Right atrium auricular region (tissue), 2 donors: ENCODE data around the gene AP3D1. TPM values are rescaled to one million over a fixed set of nuclear protein-coding genes. Genes with fewer than 3 reads are reported as not detected.

ENCODE experiments used
- DNase-seq: peaks from one replicate; pipeline ENCODE4 v3.0.0-alpha.2; 2019; ENCODE audit warnings: low spot score
- H3K27ac ChIP-seq, 2 donors: fragments of 200-600 bp; sonication (generic); 1 replicate in 1 of 2; 2 replicates in 1 of 2; pipeline ENCODE4 v1.5.1; 2016 to 2019
- H3K27me3 ChIP-seq, 2 donors: fragments of 200-600 bp; sonication (generic); one replicate each; pipeline versions ENCODE4 v1.5.1 to v1.6.0; 2017 to 2019
- H3K36me3 ChIP-seq: fragments of 200-600 bp; sonication (generic); one replicate; pipeline ENCODE4 v1.5.1; 2016
- H3K4me1 ChIP-seq, 2 donors: fragments of 200-600 bp; sonication (generic); one replicate each; pipeline versions ENCODE4 v1.5.1 to v1.6.0; 2017 to 2019
- H3K4me3 ChIP-seq, 2 donors: fragments of 200-600 bp; sonication (generic); 1 replicate in 1 of 2; 2 replicates in 1 of 2; pipeline ENCODE4 v1.5.1; 2017 to 2019; ENCODE audit warnings: mild to moderate bottlenecking in 1 of 2, moderate library complexity in 1 of 2
- H3K9me3 ChIP-seq, 2 donors: fragments of 200-600 bp; sonication (generic); one replicate each; pipeline ENCODE4 v1.5.1; 2019
- total RNA-seq, 2 donors: library from RNA; depleted of rRNA; stranded (reverse); fragments of >200 nt; gene quantifications; one replicate each; pipeline ENCODE4 v1.1.0, GENCODE V29; 2016
- TF ChIP-seq, protein P1 (sequence below), 2 donors: fragments of 200-600 bp; sonication (generic); IDR thresholded peaks; one replicate each; pipeline ENCODE4 v1.5.1; 2019; ENCODE audit warnings: antibody characterized with exemption in 2 of 2

AP3D1 gene
- total RNA-seq, 2 donors from 2014 or later = 82.7 to 95.8 TPM

DNA sequence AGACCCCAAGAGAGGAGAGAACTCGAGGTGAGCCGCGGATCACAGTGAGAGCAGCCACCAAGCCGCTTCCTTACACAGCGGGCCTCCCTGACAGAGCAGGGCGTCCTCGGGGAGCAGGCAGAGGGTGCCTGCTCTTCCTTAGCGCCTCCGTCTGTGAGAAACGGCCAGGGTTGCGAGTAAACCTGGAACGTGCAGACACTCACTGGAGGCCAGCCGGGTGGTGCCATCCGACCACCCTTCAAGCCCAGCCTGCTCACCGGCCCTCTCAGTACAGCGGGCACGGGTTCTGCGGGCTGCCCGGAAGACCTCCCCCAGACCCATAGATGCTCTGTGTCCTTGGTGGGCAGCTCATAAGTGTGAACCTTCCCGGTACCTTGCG lies 22.0 kb upstream of the AP3D1 start:
- TF ChIP-seq, protein P1, sequence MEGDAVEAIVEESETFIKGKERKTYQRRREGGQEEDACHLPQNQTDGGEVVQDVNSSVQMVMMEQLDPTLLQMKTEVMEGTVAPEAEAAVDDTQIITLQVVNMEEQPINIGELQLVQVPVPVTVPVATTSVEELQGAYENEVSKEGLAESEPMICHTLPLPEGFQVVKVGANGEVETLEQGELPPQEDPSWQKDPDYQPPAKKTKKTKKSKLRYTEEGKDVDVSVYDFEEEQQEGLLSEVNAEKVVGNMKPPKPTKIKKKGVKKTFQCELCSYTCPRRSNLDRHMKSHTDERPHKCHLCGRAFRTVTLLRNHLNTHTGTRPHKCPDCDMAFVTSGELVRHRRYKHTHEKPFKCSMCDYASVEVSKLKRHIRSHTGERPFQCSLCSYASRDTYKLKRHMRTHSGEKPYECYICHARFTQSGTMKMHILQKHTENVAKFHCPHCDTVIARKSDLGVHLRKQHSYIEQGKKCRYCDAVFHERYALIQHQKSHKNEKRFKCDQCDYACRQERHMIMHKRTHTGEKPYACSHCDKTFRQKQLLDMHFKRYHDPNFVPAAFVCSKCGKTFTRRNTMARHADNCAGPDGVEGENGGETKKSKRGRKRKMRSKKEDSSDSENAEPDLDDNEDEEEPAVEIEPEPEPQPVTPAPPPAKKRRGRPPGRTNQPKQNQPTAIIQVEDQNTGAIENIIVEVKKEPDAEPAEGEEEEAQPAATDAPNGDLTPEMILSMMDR (IDR thresholded peaks at IDR 0.05) = no peak
- Histone ChIP-seq H3K27ac (peak overlapping the region in 1 of 2 donors; percentile 16), H3K27me3 (no peaks in the 10 kb centered on the region), H3K9me3 (no peaks in the 10 kb centered on the region), H3K4me1 (peaks cover 0 to 68% of the 10 kb centered on the region in 2 donors), H3K36me3 (no peaks in the 10 kb centered on the region), H3K4me3 (no peak overlapping the region)
- DNase-seq = no peak

- Histone ChIP-seq H3K27ac (peak overlapping the region; percentile 91 to 99), H3K4me1 (peaks cover 0 to 77% of the 10 kb centered on the region in 2 donors), H3K4me3 (no peak overlapping the region), H3K9me3 (no peaks in the 10 kb centered on the region), H3K27me3 (no peaks in the 10 kb centered on the region), H3K36me3 (no peaks in the 10 kb centered on the region)
- TF ChIP-seq, protein P1 (IDR thresholded peaks at IDR 0.05) = peak in 1 of 2 donors; percentile 55
- no peak for DNase-seq
These were observed 20.2 kb upstream of the AP3D1 start for GRCh38 chr19:2171349-2172145.

- TF ChIP-seq, protein P1 (IDR thresholded peaks at IDR 0.05) = no peak
- H3K4me1 ChIP-seq = peaks cover 0 to 77% of the 10 kb centered on the region in 2 donors
- peak overlapping the region; percentile 91 to 99 for H3K27ac ChIP-seq
These were observed 19.6 kb upstream of the AP3D1 start for GRCh38 chr19:2170987-2171348.

GRCh38 chr19:2170219-2170618 lies 18.9 kb upstream of the AP3D1 start:
- TF ChIP-seq, protein P1 (IDR thresholded peaks at IDR 0.05) = no peak
- no peak overlapping the region for H3K4me3 ChIP-seq
- no peaks in the 10 kb centered on the region for H3K36me3 ChIP-seq
- no peaks in the 10 kb centered on the region for H3K27me3 ChIP-seq
- DNase-seq = no peak
- H3K27ac ChIP-seq = peak overlapping the region; percentile 91 to 99
- no peaks in the 10 kb centered on the region for H3K9me3 ChIP-seq
- H3K4me1 ChIP-seq = peaks cover 0 to 83% of the 10 kb centered on the region in 2 donors

More at GRCh38 chr19:2170987-2171348, 19.6 kb upstream of the AP3D1 start:
- Histone ChIP-seq H3K4me3 (no peak overlapping the region), H3K9me3 (no peaks in the 10 kb centered on the region), H3K27me3 (no peaks in the 10 kb centered on the region), H3K36me3 (no peaks in the 10 kb centered on the region)
- no peak for DNase-seq

GRCh38 chr19:2168619-2169424 lies 17.5 kb upstream of the AP3D1 start:
- Histone ChIP-seq H3K4me1 (peaks cover 0 to 92% of the 10 kb centered on the region in 2 donors), H3K36me3 (no peaks in the 10 kb centered on the region), H3K27ac (peak overlapping the region; percentile 91 to 99), H3K27me3 (no peaks in the 10 kb centered on the region), H3K4me3 (peak overlapping the region in 1 of 2 donors; percentile 33), H3K9me3 (no peaks in the 10 kb centered on the region)
- TF ChIP-seq, protein P1 (IDR thresholded peaks at IDR 0.05) = peak in 1 of 2 donors; percentile 39
- peak; percentile 99 for DNase-seq
